Measurements from ENCODE around the gene ATG16L2.
"Not testable (repeated sequence)": the region's sequence is repeated elsewhere in the genome, so short reads cannot be mapped to it uniquely, and the experiment has no call there.

ATG16L2 gene

DNA sequence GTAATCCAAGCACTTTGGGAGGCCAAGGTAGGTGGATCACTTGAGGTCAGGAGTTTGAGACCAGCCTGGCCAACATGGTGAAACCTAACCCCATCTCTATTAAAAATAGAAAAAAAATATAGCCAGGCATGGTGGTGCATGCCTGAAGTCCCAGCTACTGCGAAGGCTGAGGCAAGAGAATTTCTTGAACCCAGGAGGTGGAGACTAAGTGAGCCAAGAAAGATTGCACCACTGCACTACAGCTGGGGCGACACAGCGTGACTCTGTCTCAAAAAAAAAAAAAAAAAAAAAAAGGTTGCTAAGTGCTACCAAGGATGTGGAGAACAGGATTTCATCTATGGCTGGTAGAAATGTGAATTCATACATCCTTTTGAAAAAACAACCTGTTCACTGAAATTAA lies 36.6 kb downstream of the ATG16L2 start:
- no peak for DNase-seq

GRCh38 chr11:72851726-72852125 lies 37.5 kb downstream of the ATG16L2 start:
- DNase-seq = no peak

GRCh38 chr11:72856065-72856464 lies 41.9 kb downstream of the ATG16L2 start:
- no peak for DNase-seq

GRCh38 chr11:72856551-72857345 lies 42.5 kb downstream of the ATG16L2 start:
- no peak for DNase-seq

GRCh38 chr11:72858267-72858666 lies 44.1 kb downstream of the ATG16L2 start:
- DNase-seq = not testable (repeated sequence)

- no peak for DNase-seq
These were observed 44.9 kb downstream of the ATG16L2 start for GRCh38 chr11:72859126-72859525.

DNA sequence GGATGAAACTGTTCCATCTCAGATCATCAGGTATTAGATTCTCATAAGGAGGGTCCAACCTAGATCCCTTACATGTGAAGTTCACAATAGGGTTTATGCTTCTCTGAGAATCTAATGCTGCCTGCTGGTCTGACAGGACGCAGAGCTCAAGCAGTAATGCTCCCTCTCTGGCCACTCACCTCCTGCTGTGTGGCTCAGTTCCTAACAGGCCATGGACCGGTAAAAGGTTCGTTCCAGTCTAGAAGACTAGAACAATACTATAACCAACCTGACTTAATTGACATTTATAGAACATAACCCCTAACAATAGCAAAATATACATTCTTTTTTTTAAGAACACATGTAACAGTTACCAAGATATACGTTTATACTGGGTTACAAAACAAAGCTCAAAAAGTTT lies 45.8 kb downstream of the ATG16L2 start:
- no peak for DNase-seq

DNA sequence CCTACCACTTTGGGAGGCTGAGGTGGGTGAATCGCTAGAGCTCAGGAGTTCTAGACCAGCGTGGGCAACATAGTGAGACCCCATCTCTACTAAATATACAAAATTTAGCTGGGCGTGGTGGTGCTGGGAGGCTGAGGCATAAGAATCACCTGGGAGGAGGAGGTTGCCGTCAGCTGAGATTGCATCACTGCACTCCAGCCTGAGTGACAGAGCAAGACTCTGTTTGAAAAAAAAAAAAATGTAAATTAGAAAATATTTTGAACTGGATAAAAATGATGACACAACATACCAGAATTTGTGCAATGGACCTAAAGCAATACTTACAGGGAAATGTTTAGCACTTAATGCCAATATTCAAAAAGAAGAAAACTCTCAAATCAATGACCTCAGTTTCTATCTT lies 46.4 kb downstream of the ATG16L2 start:
- DNase-seq = no peak

GRCh38 chr11:72863091-72863490 lies 48.9 kb downstream of the ATG16L2 start:
- DNase-seq = no peak

DNA sequence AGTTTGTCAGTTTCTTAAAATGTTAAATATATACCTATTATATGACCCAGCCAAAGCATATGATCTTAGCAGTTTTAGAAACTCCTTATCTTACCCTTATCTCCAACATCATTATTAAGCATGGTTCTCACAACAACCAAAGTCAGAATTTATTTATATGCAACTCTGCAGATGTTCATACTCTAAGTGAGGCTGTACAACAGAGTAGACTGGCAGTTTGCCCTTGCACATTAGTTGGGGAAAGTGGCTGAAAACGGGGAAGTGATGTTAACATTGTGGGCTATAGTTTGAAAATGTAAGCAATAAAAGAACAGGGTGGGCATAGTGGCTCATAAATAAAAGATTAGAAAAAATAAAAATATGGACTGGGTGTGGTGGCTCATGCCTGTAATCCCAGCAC lies 49.7 kb downstream of the ATG16L2 start:
- DNase-seq = no peak

- no peak for DNase-seq
These were observed 50.8 kb downstream of the ATG16L2 start for GRCh38 chr11:72864702-72865655.

DNA sequence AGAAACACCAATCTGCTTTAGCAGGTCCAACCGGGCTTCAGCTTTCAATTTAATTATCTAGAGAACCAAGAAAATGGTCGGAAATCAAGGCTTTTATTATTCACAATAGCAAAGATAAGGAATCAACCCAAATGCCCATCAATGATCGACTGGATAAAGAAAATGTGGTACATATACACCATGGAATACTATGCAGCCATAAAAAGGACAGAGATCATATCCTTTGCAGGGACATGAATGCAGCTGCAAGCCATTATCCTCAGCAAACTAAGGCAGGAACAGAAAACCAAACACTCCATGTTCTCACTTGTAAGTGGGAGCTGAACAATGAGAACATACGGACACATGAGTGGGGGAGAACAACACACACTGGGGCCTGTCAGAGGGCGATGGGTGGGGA lies 53.8 kb downstream of the ATG16L2 start:
- no peak for DNase-seq

- no peak for DNase-seq
These were observed 55.6 kb downstream of the ATG16L2 start for GRCh38 chr11:72869831-72870230.

DNA sequence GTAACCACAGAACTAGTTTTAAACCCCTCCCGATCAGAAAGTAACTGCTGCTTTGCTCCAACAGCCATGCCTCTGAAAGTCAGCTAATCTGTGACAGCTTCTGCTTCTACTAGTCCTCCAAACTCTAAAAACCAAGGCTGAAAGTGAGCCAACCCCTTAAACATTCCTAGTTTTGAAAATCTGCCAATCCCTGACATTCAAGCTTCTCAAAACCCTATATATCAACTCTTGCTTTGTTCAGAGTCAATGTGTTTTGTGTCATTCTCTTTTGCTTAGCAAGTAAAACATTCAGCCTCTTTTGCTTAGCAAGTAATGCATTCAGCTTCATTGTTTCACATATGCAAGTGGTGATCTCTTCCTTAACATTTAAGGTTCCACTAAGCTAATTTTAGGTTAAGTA lies 56.9 kb downstream of the ATG16L2 start:
- no peak for DNase-seq

DNA sequence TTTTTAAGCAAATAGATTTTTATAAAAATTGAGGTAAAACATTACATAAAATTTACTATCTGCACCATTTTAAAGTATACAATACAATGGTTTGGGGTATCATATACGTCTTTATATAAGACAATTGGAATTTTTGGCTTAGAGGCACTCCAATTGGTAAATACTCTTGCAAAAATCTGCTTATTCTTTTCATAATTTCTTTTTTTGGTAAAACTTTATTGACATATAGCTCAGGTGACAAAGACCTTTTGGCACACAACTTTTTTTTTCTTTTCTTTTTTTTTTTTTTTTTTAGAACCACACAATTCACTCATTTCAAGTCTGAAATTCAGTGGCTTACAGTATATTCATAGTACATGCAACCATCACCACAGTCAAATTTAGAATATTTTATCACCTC lies 57.8 kb downstream of the ATG16L2 start:
- DNase-seq = no peak

- no peak for DNase-seq
These were observed 61.5 kb downstream of the ATG16L2 start for GRCh38 chr11:72875736-72876135.

- DNase-seq = no peak
These were observed 61.9 kb downstream of the ATG16L2 start for GRCh38 chr11:72876147-72876546.
